ENCODE measurements around the gene BMP7.
"Not testable (repeated sequence)": the region's sequence is repeated elsewhere in the genome, so short reads cannot be mapped to it uniquely, and the experiment has no call there.

Gene BMP7

GRCh38 chr20:57167971-57168701, 98.3 kb downstream of the BMP7 start:
- DNase-seq (ENCODE audit: low spot score): peak; percentile 29

GRCh38 chr20:57167292-57167655, 99.2 kb downstream of the BMP7 start:
- no peak for DNase-seq (ENCODE audit: low spot score)

- no peak for DNase-seq (ENCODE audit: low spot score)
Measured at GRCh38 chr20:57166568-57167291, 99.7 kb downstream of the BMP7 start.

GRCh38 chr20:57165427-57166004, 100.9 kb downstream of the BMP7 start:
- no peak for DNase-seq (ENCODE audit: low spot score)

GRCh38 chr20:57164872-57165271, 101.6 kb downstream of the BMP7 start:
- DNase-seq (ENCODE audit: low spot score): no peak

GRCh38 chr20:57163041-57163440, 103.4 kb downstream of the BMP7 start:
- DNase-seq (ENCODE audit: low spot score): no peak

- DNase-seq (ENCODE audit: low spot score): no peak
Measured at GRCh38 chr20:57162362-57162652, 104.1 kb downstream of the BMP7 start.

- peak; percentile 5 for DNase-seq (ENCODE audit: low spot score)
Measured at GRCh38 chr20:57161478-57162361, 104.7 kb downstream of the BMP7 start.

GRCh38 chr20:57160985-57161384, 105.5 kb downstream of the BMP7 start:
- DNase-seq (ENCODE audit: low spot score): no peak

- DNase-seq (ENCODE audit: low spot score): no peak
Measured at GRCh38 chr20:57159945-57160610, 106.4 kb downstream of the BMP7 start.

- DNase-seq (ENCODE audit: low spot score): no peak
Measured at GRCh38 chr20:57159193-57159851, 107.1 kb downstream of the BMP7 start.

- no peak for DNase-seq (ENCODE audit: low spot score)
Measured at GRCh38 chr20:57158474-57158873, 108.0 kb downstream of the BMP7 start.

GRCh38 chr20:57157787-57158186, 108.7 kb downstream of the BMP7 start:
- DNase-seq (ENCODE audit: low spot score): not testable (repeated sequence)

- no peak for DNase-seq (ENCODE audit: low spot score)
Measured at GRCh38 chr20:57157106-57157691, 109.2 kb downstream of the BMP7 start.

GRCh38 chr20:57156011-57156729, 110.3 kb downstream of the BMP7 start:
- no peak for DNase-seq (ENCODE audit: low spot score)

GRCh38 chr20:57155415-57155814, 111.0 kb downstream of the BMP7 start:
- DNase-seq (ENCODE audit: low spot score): no peak

- no peak for DNase-seq (ENCODE audit: low spot score)
Measured at GRCh38 chr20:57153238-57153905, 113.1 kb downstream of the BMP7 start.

GRCh38 chr20:57152557-57152956, 113.9 kb downstream of the BMP7 start:
- DNase-seq (ENCODE audit: low spot score): no peak

GRCh38 chr20:57150559-57150958, 115.9 kb downstream of the BMP7 start:
- DNase-seq (ENCODE audit: low spot score): no peak

- DNase-seq (ENCODE audit: low spot score): no peak
Measured at GRCh38 chr20:57148263-57148662, 118.2 kb downstream of the BMP7 start.
